MM.1S (cell line): Measurements from ENCODE around the gene NAGA.

Source experiments
- EZH2phosphoT487 ChIP-seq: fragments of 300-600 bp; sonication (generic); IDR thresholded peaks from 2 replicates; pipeline ENCODE4 v1.6.1; 2018; ENCODE audit warnings: antibody characterized with exemption, low read length
- TF ChIP-seq, protein P1 (sequence below): fragments of 300-600 bp; sonication (generic); IDR thresholded peaks from 2 replicates; pipeline ENCODE4 v1.5.1; 2016; ENCODE audit warnings: antibody characterized with exemption, low read length, mixed read lengths

DNA sequence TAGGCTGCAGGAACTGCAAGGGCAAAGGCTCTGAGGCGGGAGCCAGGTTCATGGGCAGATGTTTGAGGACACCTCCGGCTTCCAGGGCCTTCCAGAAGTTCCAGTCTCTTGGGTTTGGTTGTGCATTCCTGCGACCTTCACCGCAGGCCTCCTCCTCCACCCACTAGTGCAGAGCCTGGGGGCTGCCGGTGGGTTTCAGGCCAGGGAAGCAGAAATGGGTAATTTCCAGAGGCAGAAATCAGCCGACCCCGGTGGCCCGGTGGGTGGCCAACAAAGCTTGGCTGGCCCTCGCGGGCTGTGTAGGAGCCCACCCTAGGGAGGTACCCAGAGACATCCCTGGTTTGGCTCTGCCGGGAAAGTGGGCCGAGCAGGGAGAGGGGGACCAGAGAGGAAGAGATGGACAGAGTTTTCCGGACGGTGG lies 3.0 kb upstream of the NAGA start:
- TF ChIP-seq, protein P1, sequence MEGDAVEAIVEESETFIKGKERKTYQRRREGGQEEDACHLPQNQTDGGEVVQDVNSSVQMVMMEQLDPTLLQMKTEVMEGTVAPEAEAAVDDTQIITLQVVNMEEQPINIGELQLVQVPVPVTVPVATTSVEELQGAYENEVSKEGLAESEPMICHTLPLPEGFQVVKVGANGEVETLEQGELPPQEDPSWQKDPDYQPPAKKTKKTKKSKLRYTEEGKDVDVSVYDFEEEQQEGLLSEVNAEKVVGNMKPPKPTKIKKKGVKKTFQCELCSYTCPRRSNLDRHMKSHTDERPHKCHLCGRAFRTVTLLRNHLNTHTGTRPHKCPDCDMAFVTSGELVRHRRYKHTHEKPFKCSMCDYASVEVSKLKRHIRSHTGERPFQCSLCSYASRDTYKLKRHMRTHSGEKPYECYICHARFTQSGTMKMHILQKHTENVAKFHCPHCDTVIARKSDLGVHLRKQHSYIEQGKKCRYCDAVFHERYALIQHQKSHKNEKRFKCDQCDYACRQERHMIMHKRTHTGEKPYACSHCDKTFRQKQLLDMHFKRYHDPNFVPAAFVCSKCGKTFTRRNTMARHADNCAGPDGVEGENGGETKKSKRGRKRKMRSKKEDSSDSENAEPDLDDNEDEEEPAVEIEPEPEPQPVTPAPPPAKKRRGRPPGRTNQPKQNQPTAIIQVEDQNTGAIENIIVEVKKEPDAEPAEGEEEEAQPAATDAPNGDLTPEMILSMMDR: no peak
- TF ChIP-seq EZH2phosphoT487: no peak
